HEK293T (cell line): ENCODE data around the gene PEX26.

Experiments
- BHLHE40 ChIP-seq: fragments of 450-650 bp; IDR thresholded peaks from 2 replicates; pipeline ENCODE4 v1.6.1; 2016; ENCODE audit warnings: mild to moderate bottlenecking, moderate library complexity, borderline replicate concordance
- CTBP1 ChIP-seq: fragments of 450-650 bp; IDR thresholded peaks from 2 replicates; pipeline ENCODE4 v1.6.1; 2016; ENCODE audit warnings: borderline replicate concordance
- ELF4 ChIP-seq: fragments of 450-650 bp; IDR thresholded peaks from 2 replicates; pipeline ENCODE4 v1.6.1; 2017; ENCODE audit warnings: antibody characterized with exemption
- FOXA1 ChIP-seq: fragments of 450-650 bp; IDR thresholded peaks from 2 replicates; pipeline ENCODE4 v1.6.1; 2016; ENCODE audit warnings: mild to moderate bottlenecking
- FOXM1 ChIP-seq: fragments of 450-650 bp; IDR thresholded peaks from 2 replicates; pipeline ENCODE4 v1.6.1; 2017; ENCODE audit warnings: mild to moderate bottlenecking, borderline replicate concordance
- L3MBTL2 ChIP-seq: fragments of 450-650 bp; conservative IDR thresholded peaks from 2 replicates; pipeline ENCODE4 v1.6.1; 2016; ENCODE audit warnings: mild to moderate bottlenecking
- SP1 ChIP-seq: fragments of 450-650 bp; IDR thresholded peaks from 2 replicates; pipeline ENCODE4 v1.6.1; 2017
- SUZ12 ChIP-seq: fragments of 450-650 bp; IDR thresholded peaks from 2 replicates; pipeline ENCODE4 v1.6.1; 2016; ENCODE audit warnings: mild to moderate bottlenecking
- TARDBP ChIP-seq: fragments of 450-650 bp; IDR thresholded peaks from 2 replicates; pipeline ENCODE4 v1.6.1; 2016
- TF ChIP-seq, protein P1 (sequence below): fragments of 450-650 bp; IDR thresholded peaks from 2 replicates; pipeline ENCODE4 v1.6.1; 2016

- TF ChIP-seq, protein P1, sequence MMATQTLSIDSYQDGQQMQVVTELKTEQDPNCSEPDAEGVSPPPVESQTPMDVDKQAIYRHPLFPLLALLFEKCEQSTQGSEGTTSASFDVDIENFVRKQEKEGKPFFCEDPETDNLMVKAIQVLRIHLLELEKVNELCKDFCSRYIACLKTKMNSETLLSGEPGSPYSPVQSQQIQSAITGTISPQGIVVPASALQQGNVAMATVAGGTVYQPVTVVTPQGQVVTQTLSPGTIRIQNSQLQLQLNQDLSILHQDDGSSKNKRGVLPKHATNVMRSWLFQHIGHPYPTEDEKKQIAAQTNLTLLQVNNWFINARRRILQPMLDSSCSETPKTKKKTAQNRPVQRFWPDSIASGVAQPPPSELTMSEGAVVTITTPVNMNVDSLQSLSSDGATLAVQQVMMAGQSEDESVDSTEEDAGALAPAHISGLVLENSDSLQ = no peak
- TF ChIP-seq FOXM1 (no peak), BHLHE40 (no peak), FOXA1 (no peak), SUZ12 (no peak), TARDBP (no peak), ELF4 (no peak), CTBP1 (no peak), SP1 (no peak), L3MBTL2 (no peak)
Observed at GRCh38 chr22:18065256-18065655, 12.5 kb upstream of the PEX26 start.
